K562 (cell line): ENCODE data around the gene VTN. TPM values are rescaled to one million over a fixed set of nuclear protein-coding genes. Genes with fewer than 3 reads are reported as not detected.
A peak's percentile ranks its signal among the peaks of the same experiment; 100 is the strongest.

Experiments
- ATAC-seq: fragments of 200-7000 bp; cut with Tn5 transposase; 3 replicates; pipeline ENCODE4 v1.9.1; 2020; ENCODE audit warnings: moderate library complexity
- BruUV-seq: library from RNA; stranded (reverse); fragments of 400-500 nt; replicated peaks from 2 replicates; lab custom pipeline; 2021; lab: Mats Ljungman, UMichigan
- CTCF ChIA-PET: fragments of 300-600 bp; formaldehyde crosslinking; extraction: SDS; loops from one replicate; lab custom pipeline; 2021; ENCODE audit warnings: low intra/inter-chr PET ratio; lab: Yijun Ruan, JAX
- POLR2A ChIA-PET: fragments of 300-600, 350-650 bp; sonication (Branson Sonifier 250); formaldehyde crosslinking; extraction: SDS; loops from one replicate; lab custom pipeline; 2021; ENCODE audit warnings: antibody characterized with exemption, inconsistent platforms; lab: Yijun Ruan, JAX
- DNase-seq, 4 experiments: peaks; one replicate each; pipeline versions ENCODE4 v3.0.0 to v3.0.0-alpha.2; 2011 to 2018; ENCODE audit warnings: low spot score in 3 of 4, mixed read lengths in 3 of 4; ENCODE audit errors: extremely low read depth in 1 of 4
- FAIRE-seq: peaks from 2 replicates; lab custom pipeline; 2011; peaks lifted over from hg19 to GRCh38; lab: Jason Lieb, UNC
- H2AFZ ChIP-seq: 2 replicates; pipeline ENCODE4 v1.6.0; 2011; ENCODE audit warnings: low read depth, low read length, control low read depth, inconsistent platforms
- H3K27ac ChIP-seq: fragments of 200-600 bp; 3 replicates; pipeline ENCODE4 v1.8.0; 2011; ENCODE audit warnings: low read depth, mild to moderate bottlenecking, control low read depth, inconsistent platforms, low read length, moderate library complexity, mixed read lengths; ENCODE audit errors: extremely low read depth
- H3K27me3 ChIP-seq, 2 experiments: fragments of 300-600 bp in 1 of 2; 2 replicates in 1 of 2; 3 replicates in 1 of 2; pipeline versions ENCODE4 v1.6.0 to v1.8.0; 2011; ENCODE audit warnings: inconsistent platforms in 2 of 2, low read length in 2 of 2, mild to moderate bottlenecking in 1 of 2, mixed read lengths in 1 of 2, moderate library complexity in 1 of 2; ENCODE audit not compliant: control insufficient read depth in 2 of 2, insufficient read depth in 2 of 2
- H3K36me3 ChIP-seq: fragments of 300-600 bp; 3 replicates; pipeline ENCODE4 v1.8.0; 2011; ENCODE audit warnings: mild to moderate bottlenecking, low read length, inconsistent platforms; ENCODE audit not compliant: control insufficient read depth, insufficient read depth
- H3K4me1 ChIP-seq, 2 experiments: fragments of 200-600 bp in 1 of 2; replicated peaks in 1 of 2; 2 replicates in 1 of 2; 3 replicates in 1 of 2; pipeline versions ENCODE4 v1.5.1 to v1.8.0; 2011; ENCODE audit warnings: inconsistent platforms in 2 of 2, low read length in 2 of 2, mild to moderate bottlenecking in 1 of 2, mixed read lengths in 1 of 2, moderate library complexity in 1 of 2; ENCODE audit not compliant: control insufficient read depth in 2 of 2, insufficient read depth in 2 of 2
- H3K4me2 ChIP-seq: 2 replicates; pipeline ENCODE4 v1.6.1; 2011; ENCODE audit warnings: low read length, control low read depth, inconsistent platforms, mixed read lengths; ENCODE audit not compliant: insufficient read depth
- H3K4me3 ChIP-seq: fragments of 200-600 bp; sonication (generic), shearing (Covaris generic); 2 replicates; pipeline ENCODE4 v1.5.1; 2016; ENCODE audit warnings: control low read depth, inconsistent platforms
- H3K79me2 ChIP-seq: fragments of 200-600 bp; 3 replicates; pipeline ENCODE4 v1.8.0; 2011; ENCODE audit warnings: low read length, inconsistent platforms; ENCODE audit not compliant: control insufficient read depth, insufficient read depth
- H3K9ac ChIP-seq, 2 experiments: 2 replicates each; pipeline versions ENCODE4 v1.6.0 to v1.6.1; 2011; ENCODE audit warnings: low read depth in 2 of 2, low read length in 2 of 2, control low read depth in 1 of 2, inconsistent platforms in 1 of 2, mild to moderate bottlenecking in 1 of 2, mixed read lengths in 1 of 2; ENCODE audit not compliant: insufficient read depth in 1 of 2
- H3K9me1 ChIP-seq: one replicate; pipeline ENCODE4 v1.6.0; 2011; ENCODE audit warnings: inconsistent platforms, mild to moderate bottlenecking, low read length, moderate library complexity; ENCODE audit not compliant: control insufficient read depth, insufficient read depth
- H3K9me3 ChIP-seq: replicated peaks from 2 replicates; pipeline ENCODE4 v1.5.1; 2011; ENCODE audit warnings: low read depth, low read length, inconsistent platforms; ENCODE audit not compliant: control insufficient read depth, insufficient read depth
- H4K20me1 ChIP-seq: replicated peaks from 2 replicates; pipeline ENCODE4 v1.6.1; 2011; ENCODE audit warnings: low read length, inconsistent platforms, mixed read lengths; ENCODE audit not compliant: control insufficient read depth, insufficient read depth
- BACH1 ChIP-seq: fragments of 200-800 bp; sonication (Bioruptor generic); IDR thresholded peaks from 2 replicates; pipeline ENCODE4 v1.6.1; 2016; ENCODE audit warnings: missing genetic modification characterization, missing compliant biosample characterization
- MYC ChIP-seq, 2 experiments: fragments of 250-450 bp in 1 of 2; sonication (Bioruptor Pico) in 1 of 2; IDR thresholded peaks; 2 replicates each; pipeline versions ENCODE4 v1.5.1 to v1.6.1; 2012 to 2021; ENCODE audit warnings: low read depth in 2 of 2, borderline replicate concordance in 1 of 2, improper control_type of control experiment in 1 of 2, low read length in 1 of 2, mild to moderate bottlenecking in 1 of 2, moderate library complexity in 1 of 2
- PHTF2 ChIP-seq: fragments of 250-450 bp; sonication (Bioruptor Pico); IDR thresholded peaks from 2 replicates; pipeline ENCODE4 v1.5.0; 2021; ENCODE audit warnings: mild to moderate bottlenecking
- RBM17 ChIP-seq: fragments of 200-400 bp; formaldehyde crosslinking; IDR thresholded peaks from 2 replicates; pipeline ENCODE4 v1.6.1; 2017; ENCODE audit warnings: low read depth, mild to moderate bottlenecking, low read length, borderline replicate concordance
- ZKSCAN3 ChIP-seq: fragments of 250-450 bp; sonication (Bioruptor Pico); IDR thresholded peaks from 2 replicates; pipeline ENCODE4 v1.4.0; 2020
- WGBS: fragments of 100-300 bp; shearing (Covaris generic); methylation state at CpG from one replicate; pipeline ENCODE4 v1.1.6; 2016; ENCODE audit warnings: low coverage, mixed read lengths; ENCODE audit not compliant: insufficient coverage; ENCODE audit errors: missing lambda C conversion rate; 5-methylcytosine and 5-hydroxymethylcytosine counted together
- in situ Hi-C: fragments of 300-500 bp; cut with MboI; formaldehyde crosslinking; loops from 4 replicates; pipeline ENCODE4 v1.15.0; 2018; ENCODE audit warnings: inconsistent platforms, mixed read lengths
- intact Hi-C: fragments of 100-400 bp; cut with micrococcal nuclease; formaldehyde crosslinking; loops from 2 replicates; pipeline ENCODE4 v1.14.2; 2022
- polyA plus RNA-seq, 8 experiments: library from polyadenylated mRNA; depleted of rRNA in 4 of 8; stranded (reverse) in 5 of 8; unstranded in 3 of 8; fragments of >200 nt; fragmentation: Nextera tagmentation in 2 of 8; fragmentation: Illumina TruSeq in 1 of 8; extraction: Ambion mirVana in 2 of 8; extraction: Trizol in 1 of 8; gene quantifications; 2 replicates each; pipeline versions ENCODE4 v1.2.1 to v1.2.3, GENCODE V29; 2011 to 2014; ENCODE audit warnings: inconsistent platforms in 1 of 8, missing spikeins in 1 of 8
- total RNA-seq, 7 experiments: library from RNA; depleted of rRNA in 6 of 7; stranded (reverse); fragments of >200 nt in 6 of 7; fragmentation: Illumina TruSeq in 2 of 7; extraction: Trizol in 2 of 7; gene quantifications; 2 replicates each; pipeline versions ENCODE4 v1.2.1 to v1.2.3, GENCODE V29; 2011 to 2021; ENCODE audit warnings: low replicate concordance in 1 of 7
- TF ChIP-seq, protein P1 (sequence below), 2 experiments: fragments of 450-650 bp; formaldehyde crosslinking in 1 of 2; IDR thresholded peaks; 2 replicates each; pipeline versions ENCODE4 v1.4.0 to v1.6.1; 2014 to 2020; ENCODE audit warnings: mild to moderate bottlenecking in 2 of 2, borderline replicate concordance in 1 of 2, low read depth in 1 of 2
- TF ChIP-seq, protein P2 (sequence below): sonication (generic); formaldehyde crosslinking; IDR thresholded peaks from 2 replicates; pipeline ENCODE4 v1.8.1; 2023; ENCODE audit warnings: mild to moderate bottlenecking, missing genetic modification reagents
- TF ChIP-seq, protein P3 (sequence below): sonication (generic); formaldehyde crosslinking; IDR thresholded peaks from 2 replicates; pipeline ENCODE4 v1.8.0; 2022; ENCODE audit warnings: missing genetic modification reagents, mild to moderate bottlenecking, moderate library complexity, borderline replicate concordance

The VTN gene
- total and polyA plus RNA-seq, 9 of the 15 experiments (the other 6 are each of a cell fraction or from before 2014, with no cell fraction given) = 0.13 to 1.0 (median 0.29) TPM; not detected in 1

DNA sequence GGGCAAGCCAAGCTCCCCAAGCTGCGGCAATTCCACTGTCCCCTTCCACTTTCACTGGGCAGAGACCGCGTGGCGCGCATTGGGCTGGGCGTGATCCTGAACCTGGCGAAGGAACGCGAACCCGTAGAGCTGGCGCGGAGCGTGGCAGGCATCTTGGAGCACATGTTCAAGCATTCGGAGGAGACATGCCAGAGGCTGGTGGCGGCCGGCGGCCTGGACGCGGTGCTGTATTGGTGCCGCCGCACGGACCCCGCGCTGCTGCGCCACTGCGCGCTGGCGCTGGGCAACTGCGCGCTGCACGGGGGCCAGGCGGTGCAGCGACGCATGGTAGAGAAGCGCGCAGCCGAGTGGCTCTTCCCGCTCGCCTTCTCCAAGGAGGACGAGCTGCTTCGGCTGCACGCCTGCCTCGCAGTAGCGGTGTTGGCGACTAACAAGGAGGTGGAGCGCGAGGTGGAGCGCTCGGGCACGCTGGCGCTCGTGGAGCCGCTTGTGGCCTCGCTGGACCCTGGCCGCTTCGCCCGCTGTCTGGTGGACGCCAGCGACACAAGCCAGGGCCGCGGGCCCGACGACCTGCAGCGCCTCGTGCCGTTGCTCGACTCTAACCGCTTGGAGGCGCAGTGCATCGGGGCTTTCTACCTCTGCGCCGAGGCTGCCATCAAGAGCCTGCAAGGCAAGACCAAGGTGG, 11.2 kb upstream of the VTN start:
- peak; percentile 85 for ATAC-seq
- H3K9ac ChIP-seq = no peak overlapping the region; a peak in 1 of 4 replicates
- no peak overlapping the region for H3K4me3 ChIP-seq
- in situ Hi-C loops = no loop called here
- no peak overlapping the region for H3K27ac ChIP-seq
- 63% methylated on average over 32 of the region's 72 CpGs for WGBS
- ChIA-PET CTCF (interaction anchor here (0.8 kb wide), 1 partner anchor 34 kb away, joined by 3 read pairs; no protein-coding TSS in a partner anchor), POLR2A (interaction anchor here (1.0 to 1.9 kb wide), 3 partner anchors 11 to 24 kb away, joined by 3 to 6 read pairs (median 4); partner anchors contain the start of genes POLDIP2 and VTN)
- H3K9me1 ChIP-seq = no peaks in the 10 kb centered on the region
- peak; percentile 26 for FAIRE-seq
- H3K36me3 ChIP-seq = no peaks in the 10 kb centered on the region
- H3K27me3 ChIP-seq = peaks cover 11 to 32% of the 10 kb centered on the region in 2 experiments; a peak in 3 of 5 replicates
- no peaks in the 10 kb centered on the region for H3K9me3 ChIP-seq
- intact Hi-C loops = loop anchor here (5.0 kb wide), 1 partner anchor 36 kb away; no protein-coding TSS in a partner anchor
- peak in 2 of 4 experiments; percentile 20 to 54 for DNase-seq
- no peaks in the 10 kb centered on the region for H3K79me2 ChIP-seq
- peaks cover 3 to 21% of the 10 kb centered on the region in 2 experiments; a peak in 4 of 5 replicates for H3K4me1 ChIP-seq
- BruUV-seq = no TSS peak
- H2AFZ ChIP-seq = no peak overlapping the region
- no peak overlapping the region for H3K4me2 ChIP-seq
- H4K20me1 ChIP-seq = no peaks in the 10 kb centered on the region
- TF ChIP-seq RBM17 (no peak), ZKSCAN3 (CRISPR knock-in tag) (no peak), BACH1 (tag) (no peak), MYC (IDR thresholded peaks at IDR 0.05; ENCODE audit: low read depth, low read length) (no peak), MYC (CRISPR knock-in tag; IDR thresholded peaks at IDR 0.05; ENCODE audit: borderline replicate concordance, low read depth) (no peak), PHTF2 (CRISPR knock-in tag) (no peak)
- TF ChIP-seq, protein P1, sequence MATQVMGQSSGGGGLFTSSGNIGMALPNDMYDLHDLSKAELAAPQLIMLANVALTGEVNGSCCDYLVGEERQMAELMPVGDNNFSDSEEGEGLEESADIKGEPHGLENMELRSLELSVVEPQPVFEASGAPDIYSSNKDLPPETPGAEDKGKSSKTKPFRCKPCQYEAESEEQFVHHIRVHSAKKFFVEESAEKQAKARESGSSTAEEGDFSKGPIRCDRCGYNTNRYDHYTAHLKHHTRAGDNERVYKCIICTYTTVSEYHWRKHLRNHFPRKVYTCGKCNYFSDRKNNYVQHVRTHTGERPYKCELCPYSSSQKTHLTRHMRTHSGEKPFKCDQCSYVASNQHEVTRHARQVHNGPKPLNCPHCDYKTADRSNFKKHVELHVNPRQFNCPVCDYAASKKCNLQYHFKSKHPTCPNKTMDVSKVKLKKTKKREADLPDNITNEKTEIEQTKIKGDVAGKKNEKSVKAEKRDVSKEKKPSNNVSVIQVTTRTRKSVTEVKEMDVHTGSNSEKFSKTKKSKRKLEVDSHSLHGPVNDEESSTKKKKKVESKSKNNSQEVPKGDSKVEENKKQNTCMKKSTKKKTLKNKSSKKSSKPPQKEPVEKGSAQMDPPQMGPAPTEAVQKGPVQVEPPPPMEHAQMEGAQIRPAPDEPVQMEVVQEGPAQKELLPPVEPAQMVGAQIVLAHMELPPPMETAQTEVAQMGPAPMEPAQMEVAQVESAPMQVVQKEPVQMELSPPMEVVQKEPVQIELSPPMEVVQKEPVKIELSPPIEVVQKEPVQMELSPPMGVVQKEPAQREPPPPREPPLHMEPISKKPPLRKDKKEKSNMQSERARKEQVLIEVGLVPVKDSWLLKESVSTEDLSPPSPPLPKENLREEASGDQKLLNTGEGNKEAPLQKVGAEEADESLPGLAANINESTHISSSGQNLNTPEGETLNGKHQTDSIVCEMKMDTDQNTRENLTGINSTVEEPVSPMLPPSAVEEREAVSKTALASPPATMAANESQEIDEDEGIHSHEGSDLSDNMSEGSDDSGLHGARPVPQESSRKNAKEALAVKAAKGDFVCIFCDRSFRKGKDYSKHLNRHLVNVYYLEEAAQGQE (IDR thresholded peaks at IDR 0.05; ENCODE audit: borderline replicate concordance) = peak; percentile 27; the same call in 1 of the 2 replicates
- TF ChIP-seq, protein P1 (CRISPR knock-in tag; IDR thresholded peaks at IDR 0.05; ENCODE audit: low read depth) = no peak
- TF ChIP-seq, protein P2, sequence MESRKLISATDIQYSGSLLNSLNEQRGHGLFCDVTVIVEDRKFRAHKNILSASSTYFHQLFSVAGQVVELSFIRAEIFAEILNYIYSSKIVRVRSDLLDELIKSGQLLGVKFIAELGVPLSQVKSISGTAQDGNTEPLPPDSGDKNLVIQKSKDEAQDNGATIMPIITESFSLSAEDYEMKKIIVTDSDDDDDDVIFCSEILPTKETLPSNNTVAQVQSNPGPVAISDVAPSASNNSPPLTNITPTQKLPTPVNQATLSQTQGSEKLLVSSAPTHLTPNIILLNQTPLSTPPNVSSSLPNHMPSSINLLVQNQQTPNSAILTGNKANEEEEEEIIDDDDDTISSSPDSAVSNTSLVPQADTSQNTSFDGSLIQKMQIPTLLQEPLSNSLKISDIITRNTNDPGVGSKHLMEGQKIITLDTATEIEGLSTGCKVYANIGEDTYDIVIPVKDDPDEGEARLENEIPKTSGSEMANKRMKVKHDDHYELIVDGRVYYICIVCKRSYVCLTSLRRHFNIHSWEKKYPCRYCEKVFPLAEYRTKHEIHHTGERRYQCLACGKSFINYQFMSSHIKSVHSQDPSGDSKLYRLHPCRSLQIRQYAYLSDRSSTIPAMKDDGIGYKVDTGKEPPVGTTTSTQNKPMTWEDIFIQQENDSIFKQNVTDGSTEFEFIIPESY (CRISPR knock-in tag) = peak; percentile 85
- TF ChIP-seq, protein P3, sequence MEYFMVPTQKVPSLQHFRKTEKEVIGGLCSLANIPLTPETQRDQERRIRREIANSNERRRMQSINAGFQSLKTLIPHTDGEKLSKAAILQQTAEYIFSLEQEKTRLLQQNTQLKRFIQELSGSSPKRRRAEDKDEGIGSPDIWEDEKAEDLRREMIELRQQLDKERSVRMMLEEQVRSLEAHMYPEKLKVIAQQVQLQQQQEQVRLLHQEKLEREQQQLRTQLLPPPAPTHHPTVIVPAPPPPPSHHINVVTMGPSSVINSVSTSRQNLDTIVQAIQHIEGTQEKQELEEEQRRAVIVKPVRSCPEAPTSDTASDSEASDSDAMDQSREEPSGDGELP (CRISPR knock-in tag) = no peak
